HG02798 (cell line): ENCODE measurements around the gene CDC34.

Experiments
- ATAC-seq: cut with Tn5 transposase; IDR thresholded peaks from one replicate; pipeline ENCODE4 v1.9.1; 2021; ENCODE audit warnings: mild to moderate bottlenecking; ENCODE audit not compliant: unreplicated experiment, poor library complexity

CDC34 gene

GRCh38 chr19:517721-518597, 13.6 kb upstream of the CDC34 start:
- ATAC-seq, result no peak

GRCh38 chr19:518598-519231, 12.8 kb upstream of the CDC34 start:
- ATAC-seq, result no peak

GRCh38 chr19:519449-519865, 12.1 kb upstream of the CDC34 start:
- no peak for ATAC-seq

GRCh38 chr19:522726-523125, 8.8 kb upstream of the CDC34 start:
- ATAC-seq, result no peak

- ATAC-seq, result no peak
These were observed 7.4 kb upstream of the CDC34 start for GRCh38 chr19:524062-524674.

DNA sequence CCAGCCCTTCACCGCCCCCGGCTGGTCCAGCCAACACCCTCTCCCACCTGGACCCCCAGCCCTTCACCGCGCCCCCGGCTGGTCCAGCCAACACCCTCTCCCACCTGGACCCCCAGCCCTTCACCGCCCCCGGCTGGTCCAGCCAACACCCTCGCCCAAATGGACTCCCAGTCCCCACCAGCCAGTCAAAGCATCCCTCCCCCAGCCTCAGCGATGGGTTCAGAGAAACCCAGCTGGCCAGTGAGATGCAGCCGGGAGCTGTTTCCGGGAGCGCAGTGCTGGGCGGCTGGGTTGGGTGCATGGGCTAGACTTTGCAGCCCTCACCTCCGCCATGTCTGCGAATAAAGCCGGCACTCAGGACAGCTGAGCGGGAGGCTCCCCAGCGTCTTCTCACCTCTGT, 6.5 kb upstream of the CDC34 start:
- ATAC-seq, result no peak

DNA sequence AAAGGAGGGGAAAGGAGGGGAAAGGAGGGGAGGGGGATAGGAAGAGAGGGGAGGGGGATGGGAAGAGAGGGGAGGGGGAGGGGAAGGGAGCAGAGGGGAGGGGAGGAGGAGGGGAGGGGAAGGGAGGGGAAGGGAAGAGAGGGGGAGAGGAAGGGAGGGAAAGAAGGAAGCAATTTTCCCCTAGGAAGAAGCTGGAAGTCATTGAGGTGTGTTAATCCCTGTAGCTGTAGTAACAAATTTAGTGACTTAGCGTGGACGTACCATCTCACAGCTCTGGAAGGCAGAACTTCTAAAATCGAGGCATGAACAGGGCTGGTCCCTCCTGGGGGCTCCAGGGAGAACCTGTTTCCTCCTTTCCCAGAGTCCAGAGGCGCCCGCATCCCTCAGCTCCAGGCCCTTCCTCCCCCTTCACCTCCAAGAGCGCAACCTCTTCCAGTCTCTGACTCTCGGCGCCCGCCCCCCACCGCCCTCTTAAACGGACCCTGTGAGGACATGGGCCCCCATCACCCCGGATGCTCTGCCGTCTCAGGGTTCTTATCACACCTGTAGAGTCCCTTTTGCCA, 5.6 kb upstream of the CDC34 start:
- ATAC-seq, result no peak

GRCh38 chr19:530134-531008, 1.2 kb upstream of the CDC34 start:
- no peak for ATAC-seq

GRCh38 chr19:531009-531752, 379 bp upstream of the CDC34 start:
- peak; percentile 84 for ATAC-seq

- ATAC-seq, result no peak
These were observed 1.2 kb downstream of the CDC34 start for GRCh38 chr19:532561-533363.

DNA sequence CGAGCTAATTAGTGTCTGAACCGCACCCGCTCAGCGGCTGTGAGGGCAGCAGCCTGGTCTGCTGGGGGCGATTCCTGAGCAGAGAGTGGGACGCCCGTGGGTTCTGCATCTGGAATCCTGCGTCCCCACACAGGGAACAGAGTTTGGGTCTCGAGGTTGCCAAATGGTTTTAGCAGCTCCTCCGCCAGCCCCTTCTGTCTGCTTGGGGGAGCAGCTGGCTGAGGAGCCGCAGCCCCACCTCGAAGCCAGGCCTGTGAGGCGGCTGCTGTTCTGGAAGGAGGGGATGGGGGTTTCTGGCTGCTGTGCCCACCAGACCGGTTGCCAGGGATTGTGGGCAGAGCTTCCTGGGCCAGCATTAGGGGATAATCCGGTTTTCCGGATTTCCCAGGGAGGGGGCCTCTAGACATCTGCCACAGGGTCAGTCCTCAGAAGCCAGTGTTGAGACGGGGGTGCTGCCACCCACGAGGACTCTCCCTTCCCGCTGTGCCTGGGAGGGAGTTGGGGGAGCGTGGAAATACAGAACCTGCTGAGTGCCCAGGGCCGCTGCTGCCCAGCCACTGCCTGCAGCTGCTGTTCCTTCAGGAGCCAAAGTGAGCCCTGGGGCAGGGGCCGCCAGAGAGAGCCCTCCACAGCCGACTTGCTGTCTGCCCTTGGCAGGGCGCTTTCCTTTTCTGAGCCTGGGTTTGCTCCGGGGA, 2.0 kb downstream of the CDC34 start:
- no peak for ATAC-seq

DNA sequence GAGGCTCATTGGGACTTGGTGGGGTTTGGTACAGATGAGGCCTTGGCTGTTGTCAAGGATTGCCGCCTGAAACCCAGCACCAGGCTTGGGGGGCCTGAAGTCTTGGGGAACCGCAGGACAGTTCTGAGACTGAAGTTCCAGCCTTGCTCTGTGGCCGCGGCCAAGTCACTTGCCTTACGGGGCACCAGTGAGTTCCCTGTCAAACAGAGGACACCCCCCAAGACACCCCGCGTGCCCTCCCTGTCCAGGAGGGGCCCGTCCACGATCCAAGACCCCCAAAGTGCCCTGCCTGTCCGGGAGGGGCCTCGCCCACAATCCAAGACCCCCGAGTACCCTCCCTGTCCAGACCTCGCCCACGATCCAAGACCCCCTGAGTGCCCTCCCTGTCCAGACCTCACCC, 2.5 kb downstream of the CDC34 start:
- no peak for ATAC-seq

DNA sequence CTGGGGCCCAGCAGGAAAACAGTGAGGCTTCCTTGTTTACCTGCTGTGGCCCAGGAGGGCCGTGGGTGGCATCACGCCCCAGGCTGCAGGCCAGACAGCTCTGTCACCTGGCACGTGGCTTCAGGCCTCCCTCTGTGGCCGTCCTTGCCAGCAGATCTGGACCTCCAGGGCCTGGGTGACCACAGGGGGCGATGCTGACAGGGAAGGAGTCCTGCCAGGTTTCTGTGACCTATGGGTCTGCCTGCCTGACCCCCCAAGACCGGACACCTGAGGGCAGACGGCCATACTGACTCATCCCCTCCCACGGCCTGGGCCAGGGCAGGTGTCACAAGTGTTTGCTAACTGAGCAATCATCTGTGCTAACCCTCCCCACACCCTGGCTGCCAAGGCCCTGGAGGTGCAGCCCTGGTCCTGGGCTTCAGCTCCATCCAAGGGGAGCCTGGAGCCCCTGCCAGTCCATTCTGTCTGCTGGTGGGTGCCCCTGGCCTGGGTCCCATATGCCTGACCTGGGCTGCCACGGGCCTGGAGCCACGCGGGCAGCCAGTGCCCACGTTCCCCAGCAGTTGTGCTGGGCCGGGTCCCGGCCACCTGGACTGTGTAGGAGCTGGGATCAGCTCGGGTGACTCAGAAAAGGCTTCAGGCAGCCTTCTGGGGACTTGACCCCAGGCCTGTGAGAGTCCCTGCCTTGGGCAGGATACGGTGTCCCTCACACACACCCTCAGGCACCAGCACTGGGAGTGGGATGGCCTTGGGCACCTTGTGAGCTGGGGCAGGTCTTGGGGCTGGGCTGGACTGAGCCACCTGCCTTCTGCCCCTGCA, 3.7 kb downstream of the CDC34 start:
- ATAC-seq, result no peak

- no peak for ATAC-seq
These were observed 4.7 kb downstream of the CDC34 start for GRCh38 chr19:536031-536880.

- ATAC-seq, result no peak
These were observed 5.4 kb downstream of the CDC34 start for GRCh38 chr19:536881-537404.
